NCI-H526 treated with DMSO at 0.1 percent for 48 hours (cell line): Measurements from ENCODE around the gene FASTK.
"Not testable (repeated sequence)": the region's sequence is repeated elsewhere in the genome, so short reads cannot be mapped to it uniquely, and the experiment has no call there.

Experiments used
- DNase-seq: peaks from one replicate; lab custom pipeline; 2025; lab: John Stamatoyannopoulos, UW

The FASTK gene

GRCh38 chr7:151026771-151027727, 53.6 kb downstream of the FASTK start:
- DNase-seq, result not testable (repeated sequence)
